Coronary artery (tissue), 2 donors: ENCODE results near the gene CPLANE1.

Experiments
- DNase-seq: peaks from one replicate; pipeline ENCODE4 v3.0.0-alpha.2; 2017; ENCODE audit warnings: low spot score
- H3K27ac ChIP-seq, 2 donors: fragments of 200-600 bp; sonication (generic); one replicate each; pipeline ENCODE4 v1.5.1; 2016 to 2019
- H3K4me3 ChIP-seq: fragments of 200-600 bp; sonication (generic); 2 replicates; pipeline ENCODE4 v1.5.1; 2016; ENCODE audit warnings: mild to moderate bottlenecking, moderate library complexity
- TF ChIP-seq, protein P1 (sequence below): fragments of 200-600 bp; sonication (generic); IDR thresholded peaks from one replicate; pipeline ENCODE4 v1.5.1; 2019; ENCODE audit warnings: antibody characterized with exemption

Gene CPLANE1

DNA sequence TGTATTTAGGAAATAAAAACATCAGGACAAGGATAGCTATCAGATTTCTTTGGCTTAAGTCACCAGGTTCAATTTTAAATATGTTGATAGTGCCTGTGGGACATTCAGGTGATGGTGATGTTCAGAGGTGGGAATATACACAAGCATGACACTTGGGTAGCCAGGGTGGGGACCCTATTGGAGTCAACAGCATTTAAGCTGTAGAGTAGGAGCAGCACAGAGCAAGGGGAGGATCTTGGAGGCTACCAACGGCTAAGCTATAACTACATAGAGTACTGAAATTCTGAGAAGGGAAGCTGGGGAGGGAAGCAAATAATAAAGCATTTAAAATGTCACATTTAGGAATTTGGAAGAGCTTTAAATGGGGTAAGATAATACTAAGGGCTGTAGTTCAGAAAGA, 177.7 kb downstream of the CPLANE1 start:
- TF ChIP-seq, protein P1, sequence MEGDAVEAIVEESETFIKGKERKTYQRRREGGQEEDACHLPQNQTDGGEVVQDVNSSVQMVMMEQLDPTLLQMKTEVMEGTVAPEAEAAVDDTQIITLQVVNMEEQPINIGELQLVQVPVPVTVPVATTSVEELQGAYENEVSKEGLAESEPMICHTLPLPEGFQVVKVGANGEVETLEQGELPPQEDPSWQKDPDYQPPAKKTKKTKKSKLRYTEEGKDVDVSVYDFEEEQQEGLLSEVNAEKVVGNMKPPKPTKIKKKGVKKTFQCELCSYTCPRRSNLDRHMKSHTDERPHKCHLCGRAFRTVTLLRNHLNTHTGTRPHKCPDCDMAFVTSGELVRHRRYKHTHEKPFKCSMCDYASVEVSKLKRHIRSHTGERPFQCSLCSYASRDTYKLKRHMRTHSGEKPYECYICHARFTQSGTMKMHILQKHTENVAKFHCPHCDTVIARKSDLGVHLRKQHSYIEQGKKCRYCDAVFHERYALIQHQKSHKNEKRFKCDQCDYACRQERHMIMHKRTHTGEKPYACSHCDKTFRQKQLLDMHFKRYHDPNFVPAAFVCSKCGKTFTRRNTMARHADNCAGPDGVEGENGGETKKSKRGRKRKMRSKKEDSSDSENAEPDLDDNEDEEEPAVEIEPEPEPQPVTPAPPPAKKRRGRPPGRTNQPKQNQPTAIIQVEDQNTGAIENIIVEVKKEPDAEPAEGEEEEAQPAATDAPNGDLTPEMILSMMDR = no peak
- no peak for DNase-seq
- Histone ChIP-seq H3K4me3 (no peak overlapping the region), H3K27ac (no peak overlapping the region)

DNA sequence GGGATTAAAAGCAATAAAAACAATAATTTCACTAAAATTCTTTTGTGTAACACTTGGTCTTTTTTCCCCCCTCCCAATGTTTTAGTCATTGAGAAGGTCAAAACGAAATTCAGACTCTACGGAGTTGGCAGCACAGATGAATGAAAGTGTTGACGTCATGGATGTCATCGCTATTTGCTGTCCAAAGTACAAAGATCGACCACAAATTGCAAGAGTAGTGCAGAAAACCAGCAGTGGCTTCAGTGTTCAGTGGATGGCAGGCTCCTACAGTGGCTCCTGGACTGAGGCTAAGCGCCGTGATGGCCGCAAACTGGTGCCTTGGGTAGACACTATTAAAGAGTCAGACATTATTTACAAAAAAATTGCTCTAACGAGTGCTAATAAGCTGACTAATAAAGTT, 184.7 kb downstream of the CPLANE1 start:
- H3K27ac ChIP-seq = no peak overlapping the region
- no peak for DNase-seq
- TF ChIP-seq, protein P1 = no peak
- no peak overlapping the region for H3K4me3 ChIP-seq

DNA sequence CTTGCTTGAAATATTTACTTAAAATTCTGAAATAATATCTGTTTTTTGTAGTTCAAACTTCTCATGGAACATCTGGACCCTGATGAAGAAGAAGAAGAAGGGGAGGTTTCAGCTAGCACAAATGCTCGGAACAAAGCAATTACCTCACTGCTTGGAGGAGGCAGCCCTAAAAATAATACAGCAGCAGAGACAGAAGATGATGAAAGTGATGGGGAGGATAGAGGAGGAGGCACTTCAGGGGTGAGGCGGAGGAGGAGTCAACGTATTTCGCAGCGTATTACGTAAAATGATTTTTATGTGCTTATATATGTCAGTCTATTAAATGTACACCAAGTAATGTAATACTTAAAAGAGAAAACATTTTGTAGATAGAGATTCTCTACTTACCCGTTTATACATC, 185.4 kb downstream of the CPLANE1 start:
- TF ChIP-seq, protein P1 = no peak
- H3K27ac ChIP-seq = no peak overlapping the region
- H3K4me3 ChIP-seq = no peak overlapping the region
- DNase-seq = no peak

DNA sequence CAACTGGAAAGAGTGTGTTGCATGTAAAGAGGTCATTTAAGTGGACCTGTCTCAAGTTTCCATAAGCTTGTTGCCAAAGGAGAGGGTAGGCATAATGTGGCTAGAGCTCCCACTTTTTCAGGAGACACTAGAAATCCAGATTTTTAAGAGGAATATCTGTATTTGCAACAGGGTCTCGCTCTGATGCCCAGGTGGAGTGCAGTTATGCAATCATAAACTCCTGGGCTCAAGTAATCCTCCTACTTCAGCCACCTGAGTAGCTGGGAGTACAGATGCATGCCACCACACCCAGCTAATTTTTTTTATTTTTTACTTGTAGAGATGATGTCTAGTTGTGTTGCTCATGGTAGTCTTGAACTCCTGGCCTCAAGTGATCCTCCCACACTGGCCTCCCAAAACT, 189.1 kb downstream of the CPLANE1 start:
- H3K27ac ChIP-seq = no peak overlapping the region
- no peak for DNase-seq
- TF ChIP-seq, protein P1 = no peak
- no peak overlapping the region for H3K4me3 ChIP-seq

DNA sequence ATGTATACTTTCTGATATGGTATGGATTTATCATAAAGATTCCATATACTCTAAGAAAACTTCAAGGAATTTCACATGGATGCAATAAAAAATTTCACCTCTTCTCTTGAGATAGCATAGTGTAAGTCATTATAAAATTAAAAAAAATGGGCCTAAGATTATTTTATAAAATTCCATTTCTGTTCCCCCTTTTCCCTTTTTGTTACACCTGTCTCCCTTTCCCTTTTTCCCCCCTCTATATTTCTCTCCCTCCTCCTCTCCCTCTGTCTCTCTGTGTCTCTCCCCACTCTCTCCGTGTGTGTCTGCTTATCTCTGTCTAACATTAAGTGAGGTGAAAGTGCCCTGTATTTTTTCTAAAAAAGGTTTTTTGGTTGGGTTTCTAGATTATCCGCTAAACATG, 192.4 kb downstream of the CPLANE1 start:
- Histone ChIP-seq H3K27ac (no peak overlapping the region), H3K4me3 (no peak overlapping the region)
- DNase-seq = no peak
- TF ChIP-seq, protein P1 = no peak
